HL-60 (cell line): ENCODE data around the gene HSPA2.

Source experiments
- CTCF ChIP-seq: IDR thresholded peaks from one replicate; pipeline ENCODE4 v1.5.1; 2011; ENCODE audit warnings: low read length, control low read depth, inconsistent platforms; ENCODE audit not compliant: insufficient read depth
- POLR2AphosphoS5 ChIP-seq: IDR thresholded peaks from 2 replicates; pipeline ENCODE4 v1.6.1; 2012; ENCODE audit warnings: low read depth
- REST ChIP-seq: IDR thresholded peaks from 2 replicates; pipeline ENCODE4 v1.6.1; 2012; ENCODE audit warnings: low read depth; ENCODE audit not compliant: insufficient replicate concordance

- TF ChIP-seq CTCF: no peak
- no peak for TF ChIP-seq POLR2AphosphoS5
- TF ChIP-seq REST: no peak
Observed at GRCh38 chr14:64544607-64545312, 4.2 kb downstream of the HSPA2 start.
